Activated CD8-positive, alpha-beta T cell treated with anti-CD3 and anti-CD28 coated beads for 36 hours (primary cell): ENCODE measurements around the gene PRC1. TPM values are rescaled to one million over a fixed set of nuclear protein-coding genes. Genes with fewer than 3 reads are reported as not detected.
A peak's percentile ranks its signal among the peaks of the same experiment; 100 is the strongest.

Experiments used
- ATAC-seq: fragments of 200-7000 bp; cut with Tn5 transposase; one replicate; pipeline ENCODE4 v1.10.0; 2021; ENCODE audit warnings: mild to moderate bottlenecking, moderate library complexity
- CTCF ChIA-PET: fragments of 350-600 bp; sonication (Branson Sonifier 250); formaldehyde crosslinking; loops from one replicate; lab custom pipeline; 2021; ENCODE audit warnings: antibody characterized with exemption; lab: Charles Lee
- POLR2A ChIA-PET: fragments of 350-600 bp; sonication (Branson Sonifier 250); formaldehyde crosslinking; loops from one replicate; lab custom pipeline; 2021; ENCODE audit warnings: antibody characterized with exemption; lab: Charles Lee
- DNase-seq: peaks from one replicate; pipeline ENCODE4 v3.0.0-alpha.2; 2020
- H3K27ac Mint-ChIP-seq: one replicate; pipeline ENCODE4 v1.8.0; 2021; ENCODE audit warnings: mild to moderate bottlenecking, mixed read lengths
- H3K27me3 Mint-ChIP-seq: one replicate; pipeline ENCODE4 v1.8.0; 2021; ENCODE audit warnings: mixed read lengths
- H3K36me3 Mint-ChIP-seq: one replicate; pipeline ENCODE4 v1.8.0; 2021; ENCODE audit warnings: low read depth, mixed read lengths
- H3K4me1 Mint-ChIP-seq: one replicate; pipeline ENCODE4 v1.8.0; 2021; ENCODE audit warnings: low read depth, mixed read lengths
- H3K4me3 Mint-ChIP-seq: one replicate; pipeline ENCODE4 v1.8.0; 2021; ENCODE audit warnings: mild to moderate bottlenecking, moderate library complexity, mixed read lengths
- H3K9me3 Mint-ChIP-seq: one replicate; pipeline ENCODE4 v1.8.0; 2021; ENCODE audit warnings: mixed read lengths
- CTCF ChIP-seq: fragments of 200-600 bp; IDR thresholded peaks from one replicate; pipeline ENCODE4 v1.8.0; 2022; ENCODE audit warnings: antibody characterized with exemption, mild to moderate bottlenecking
- intact Hi-C: fragments of 100-400 bp; cut with micrococcal nuclease; formaldehyde crosslinking; loops from one replicate; pipeline ENCODE4 v1.10.0; 2022
- total RNA-seq, 2 experiments: library from RNA; stranded (reverse); gene quantifications; one replicate each; pipeline ENCODE4 v1.2.3, GENCODE V29; 2021

The PRC1 gene
- total RNA-seq, 2 experiments from 2014 or later = 83.1 to 96.9 TPM

GRCh38 chr15:90986790-90987507 lies 7.4 kb downstream of the PRC1 start:
- ATAC-seq = no peak
- ChIA-PET CTCF (interaction anchor here (1.2 to 5.4 kb wide), 4 partner anchors 10 to 62 kb away, joined by 3 to 32 read pairs (median 4); no protein-coding TSS in a partner anchor), POLR2A (interaction anchor here (0.9 kb wide), 1 partner anchor 15 kb away, joined by 3 read pairs; no protein-coding TSS in a partner anchor)

GRCh38 chr15:90982135-90982534 lies 12.2 kb downstream of the PRC1 start:
- intact Hi-C loops = no loop called here
- H3K27me3 Mint-ChIP-seq = no peaks in the 10 kb centered on the region
- ATAC-seq (no peak), DNase-seq (no peak)
- no peak overlapping the region for H3K27ac Mint-ChIP-seq
- H3K4me1 Mint-ChIP-seq = no peaks in the 10 kb centered on the region
- CTCF ChIA-PET = interaction anchor here (1.4 to 5.4 kb wide), 3 partner anchors 11 to 25 kb away, joined by 3 to 32 read pairs (median 6); no protein-coding TSS in a partner anchor
- no peak overlapping the region for H3K4me3 Mint-ChIP-seq
- H3K9me3 Mint-ChIP-seq = no peaks in the 10 kb centered on the region
- peaks cover 63% of the 10 kb centered on the region for H3K36me3 Mint-ChIP-seq
- no peak for TF ChIP-seq CTCF
- POLR2A ChIA-PET = interaction anchor here (0.6 to 1.1 kb wide), 2 partner anchors 39 to 48 kb away, joined by 3 read pairs; no protein-coding TSS in a partner anchor

More at GRCh38 chr15:90986790-90987507, 7.4 kb downstream of the PRC1 start:
- intact Hi-C loops = no loop called here
- TF ChIP-seq CTCF = no peak
- Mint-ChIP-seq H3K9me3 (no peaks in the 10 kb centered on the region), H3K36me3 (peaks cover 28% of the 10 kb centered on the region), H3K27me3 (no peaks in the 10 kb centered on the region), H3K27ac (no peak overlapping the region), H3K4me1 (peaks cover 10% of the 10 kb centered on the region), H3K4me3 (no peak overlapping the region)
- DNase-seq = no peak

GRCh38 chr15:90981681-90982080 lies 12.7 kb downstream of the PRC1 start:
- Mint-ChIP-seq H3K27me3 (no peaks in the 10 kb centered on the region), H3K9me3 (no peaks in the 10 kb centered on the region), H3K27ac (no peak overlapping the region), H3K4me1 (no peaks in the 10 kb centered on the region), H3K36me3 (peaks cover 65% of the 10 kb centered on the region), H3K4me3 (no peak overlapping the region)
- ChIA-PET POLR2A (interaction anchor here (0.6 to 1.4 kb wide), 4 partner anchors 8 to 47 kb away, joined by 3 to 4 read pairs (median 3); no protein-coding TSS in a partner anchor), CTCF (interaction anchor here (1.9 to 6.6 kb wide), 2 partner anchors 12 to 24 kb away, joined by 6 to 42 read pairs; no protein-coding TSS in a partner anchor)
- no peak for DNase-seq
- intact Hi-C loops = no loop called here
- no peak for TF ChIP-seq CTCF
- no peak for ATAC-seq

GRCh38 chr15:90979582-90979981 lies 14.8 kb downstream of the PRC1 start:
- Mint-ChIP-seq H3K27ac (peak overlapping the region; percentile 48), H3K27me3 (no peaks in the 10 kb centered on the region), H3K4me1 (no peaks in the 10 kb centered on the region), H3K4me3 (no peak overlapping the region), H3K9me3 (no peaks in the 10 kb centered on the region), H3K36me3 (peaks cover 79% of the 10 kb centered on the region)
- no peak for ATAC-seq
- POLR2A ChIA-PET = interaction anchor here (0.8 to 2.0 kb wide), 7 partner anchors 8 to 44 kb away, joined by 3 to 7 read pairs (median 4); partner anchors contain the start of gene RCCD1
- TF ChIP-seq CTCF = no peak
- CTCF ChIA-PET = interaction anchor here (1.3 to 6.6 kb wide), 3 partner anchors 14 to 47 kb away, joined by 3 to 42 read pairs (median 4); no protein-coding TSS in a partner anchor
- intact Hi-C loops = no loop called here
- DNase-seq = no peak

GRCh38 chr15:90974216-90974615 lies 20.1 kb downstream of the PRC1 start:
- H3K4me1 Mint-ChIP-seq = no peaks in the 10 kb centered on the region
- POLR2A ChIA-PET = no interaction called here
- no peaks in the 10 kb centered on the region for H3K27me3 Mint-ChIP-seq
- H3K36me3 Mint-ChIP-seq = peaks cover 66% of the 10 kb centered on the region
- DNase-seq (no peak), ATAC-seq (no peak)
- no peak overlapping the region for H3K27ac Mint-ChIP-seq
- no peak overlapping the region for H3K4me3 Mint-ChIP-seq
- CTCF ChIA-PET = no interaction called here
- no peak for TF ChIP-seq CTCF
- no peaks in the 10 kb centered on the region for H3K9me3 Mint-ChIP-seq
- intact Hi-C loops = no loop called here
